Heart left ventricle (tissue), 13 donors: ENCODE measurements around the gene CACNA1D.

Source experiments
- POLR2A ChIP-seq, 2 donors: fragments of 450-650 bp; IDR thresholded peaks; one replicate each; pipeline ENCODE4 v1.6.1; 2017; ENCODE audit warnings: antibody characterized with exemption in 2 of 2, mild to moderate bottlenecking in 2 of 2, moderate library complexity in 2 of 2
- TF ChIP-seq, protein P1 (sequence below), 12 donors: fragments of 200-600 bp; sonication (generic) in 4 of 12; IDR thresholded peaks; one replicate each; pipeline versions ENCODE4 v1.5.0 to v1.8.0; 2018 to 2022; ENCODE audit warnings: antibody characterized with exemption in 12 of 12, mild to moderate bottlenecking in 5 of 12
- donor health status: ischemic (EF 13 %, LVEDD 7.1; RV severe dilation, severe dysfunction).
- donor health status: DM: no; HTN: yes; CAD: no.
- donor health status: DM: no; HTN: no; CAD: no.
- donor health status: ischemic (EF 25% LVEDD 6.9; RV normal size, moderate dysfunction).
- donor health status: ischemic (EF 25% LVEDD 5.7; RV mildly dilated, moderate dysfunction).
- donor health status: ischemic (EF 35%, LVEDD 5.7; RV mildly dilated, moderate dysfunction).
- donor health status: nonischemic (EF 11% LVEDD 7.7; RV severe dilation, severe dysfunction).
- donor health status: DM: yes; HTN: yes; CAD: no.
- donor health status: PGD.
- donor health status: ischemic (EF 29% LVEDD 5.4; RV normal size, mild dysfunction).
- donor health status: nonischemic (EF 23%, LVEDD 6.1; RV moderate dilation, normal function).

DNA sequence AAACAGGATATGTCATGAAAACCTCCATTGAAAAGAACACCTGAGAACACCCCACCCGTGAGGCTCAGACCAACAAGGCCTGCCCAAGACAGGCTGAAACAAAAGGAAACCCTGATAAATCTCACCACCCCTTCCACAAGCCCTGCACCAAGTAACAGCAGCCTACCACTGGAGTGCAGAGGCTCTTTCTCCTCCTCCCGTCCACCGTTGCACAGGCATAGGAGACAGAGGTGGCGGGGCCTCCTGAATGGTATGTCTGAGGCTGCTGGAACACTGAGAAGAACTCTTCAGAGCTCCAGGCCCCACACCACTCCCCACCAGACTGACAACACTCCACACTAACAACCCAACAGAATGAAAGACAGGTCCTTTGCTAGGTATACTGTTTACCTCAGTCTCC is 330.4 kb downstream of the CACNA1D start:
- TF ChIP-seq, protein P1, sequence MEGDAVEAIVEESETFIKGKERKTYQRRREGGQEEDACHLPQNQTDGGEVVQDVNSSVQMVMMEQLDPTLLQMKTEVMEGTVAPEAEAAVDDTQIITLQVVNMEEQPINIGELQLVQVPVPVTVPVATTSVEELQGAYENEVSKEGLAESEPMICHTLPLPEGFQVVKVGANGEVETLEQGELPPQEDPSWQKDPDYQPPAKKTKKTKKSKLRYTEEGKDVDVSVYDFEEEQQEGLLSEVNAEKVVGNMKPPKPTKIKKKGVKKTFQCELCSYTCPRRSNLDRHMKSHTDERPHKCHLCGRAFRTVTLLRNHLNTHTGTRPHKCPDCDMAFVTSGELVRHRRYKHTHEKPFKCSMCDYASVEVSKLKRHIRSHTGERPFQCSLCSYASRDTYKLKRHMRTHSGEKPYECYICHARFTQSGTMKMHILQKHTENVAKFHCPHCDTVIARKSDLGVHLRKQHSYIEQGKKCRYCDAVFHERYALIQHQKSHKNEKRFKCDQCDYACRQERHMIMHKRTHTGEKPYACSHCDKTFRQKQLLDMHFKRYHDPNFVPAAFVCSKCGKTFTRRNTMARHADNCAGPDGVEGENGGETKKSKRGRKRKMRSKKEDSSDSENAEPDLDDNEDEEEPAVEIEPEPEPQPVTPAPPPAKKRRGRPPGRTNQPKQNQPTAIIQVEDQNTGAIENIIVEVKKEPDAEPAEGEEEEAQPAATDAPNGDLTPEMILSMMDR (IDR thresholded peaks at IDR 0.05): no peak
- no peak for TF ChIP-seq POLR2A (IDR thresholded peaks at IDR 0.05)
